Measurements from ENCODE around the gene EMC7.

DNA sequence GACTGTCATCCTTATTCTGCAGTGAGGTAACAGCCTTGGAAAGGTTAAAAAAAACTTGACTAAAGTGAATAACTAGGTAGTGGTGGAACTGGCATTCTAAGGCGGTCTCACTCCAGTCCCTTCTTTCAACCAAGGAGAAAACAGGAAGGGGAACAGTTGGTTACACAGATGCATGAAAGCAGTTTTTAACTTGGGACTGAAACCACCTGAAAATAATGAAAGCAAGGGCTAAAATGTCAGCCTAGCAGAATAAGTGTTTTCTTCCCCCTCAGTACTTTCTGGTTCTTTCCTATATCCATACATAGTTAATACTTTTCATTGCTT, 61.9 kb downstream of the EMC7 start:
- TF ChIP-seq, protein P1, sequence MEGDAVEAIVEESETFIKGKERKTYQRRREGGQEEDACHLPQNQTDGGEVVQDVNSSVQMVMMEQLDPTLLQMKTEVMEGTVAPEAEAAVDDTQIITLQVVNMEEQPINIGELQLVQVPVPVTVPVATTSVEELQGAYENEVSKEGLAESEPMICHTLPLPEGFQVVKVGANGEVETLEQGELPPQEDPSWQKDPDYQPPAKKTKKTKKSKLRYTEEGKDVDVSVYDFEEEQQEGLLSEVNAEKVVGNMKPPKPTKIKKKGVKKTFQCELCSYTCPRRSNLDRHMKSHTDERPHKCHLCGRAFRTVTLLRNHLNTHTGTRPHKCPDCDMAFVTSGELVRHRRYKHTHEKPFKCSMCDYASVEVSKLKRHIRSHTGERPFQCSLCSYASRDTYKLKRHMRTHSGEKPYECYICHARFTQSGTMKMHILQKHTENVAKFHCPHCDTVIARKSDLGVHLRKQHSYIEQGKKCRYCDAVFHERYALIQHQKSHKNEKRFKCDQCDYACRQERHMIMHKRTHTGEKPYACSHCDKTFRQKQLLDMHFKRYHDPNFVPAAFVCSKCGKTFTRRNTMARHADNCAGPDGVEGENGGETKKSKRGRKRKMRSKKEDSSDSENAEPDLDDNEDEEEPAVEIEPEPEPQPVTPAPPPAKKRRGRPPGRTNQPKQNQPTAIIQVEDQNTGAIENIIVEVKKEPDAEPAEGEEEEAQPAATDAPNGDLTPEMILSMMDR (conservative IDR thresholded peaks at IDR 0.05; ENCODE audit: low read depth, low read length), result no peak
- no peak for TF ChIP-seq EZH2 (IDR thresholded peaks at IDR 0.05; ENCODE audit: low read length, unreplicated experiment)
- TF ChIP-seq EZH2phosphoT487 (IDR thresholded peaks at IDR 0.05; ENCODE audit: borderline replicate concordance, low read length), result no peak

Measured in PC-3 (cell line).